ENCODE results near the gene HDLBP.

The HDLBP gene, protein sequence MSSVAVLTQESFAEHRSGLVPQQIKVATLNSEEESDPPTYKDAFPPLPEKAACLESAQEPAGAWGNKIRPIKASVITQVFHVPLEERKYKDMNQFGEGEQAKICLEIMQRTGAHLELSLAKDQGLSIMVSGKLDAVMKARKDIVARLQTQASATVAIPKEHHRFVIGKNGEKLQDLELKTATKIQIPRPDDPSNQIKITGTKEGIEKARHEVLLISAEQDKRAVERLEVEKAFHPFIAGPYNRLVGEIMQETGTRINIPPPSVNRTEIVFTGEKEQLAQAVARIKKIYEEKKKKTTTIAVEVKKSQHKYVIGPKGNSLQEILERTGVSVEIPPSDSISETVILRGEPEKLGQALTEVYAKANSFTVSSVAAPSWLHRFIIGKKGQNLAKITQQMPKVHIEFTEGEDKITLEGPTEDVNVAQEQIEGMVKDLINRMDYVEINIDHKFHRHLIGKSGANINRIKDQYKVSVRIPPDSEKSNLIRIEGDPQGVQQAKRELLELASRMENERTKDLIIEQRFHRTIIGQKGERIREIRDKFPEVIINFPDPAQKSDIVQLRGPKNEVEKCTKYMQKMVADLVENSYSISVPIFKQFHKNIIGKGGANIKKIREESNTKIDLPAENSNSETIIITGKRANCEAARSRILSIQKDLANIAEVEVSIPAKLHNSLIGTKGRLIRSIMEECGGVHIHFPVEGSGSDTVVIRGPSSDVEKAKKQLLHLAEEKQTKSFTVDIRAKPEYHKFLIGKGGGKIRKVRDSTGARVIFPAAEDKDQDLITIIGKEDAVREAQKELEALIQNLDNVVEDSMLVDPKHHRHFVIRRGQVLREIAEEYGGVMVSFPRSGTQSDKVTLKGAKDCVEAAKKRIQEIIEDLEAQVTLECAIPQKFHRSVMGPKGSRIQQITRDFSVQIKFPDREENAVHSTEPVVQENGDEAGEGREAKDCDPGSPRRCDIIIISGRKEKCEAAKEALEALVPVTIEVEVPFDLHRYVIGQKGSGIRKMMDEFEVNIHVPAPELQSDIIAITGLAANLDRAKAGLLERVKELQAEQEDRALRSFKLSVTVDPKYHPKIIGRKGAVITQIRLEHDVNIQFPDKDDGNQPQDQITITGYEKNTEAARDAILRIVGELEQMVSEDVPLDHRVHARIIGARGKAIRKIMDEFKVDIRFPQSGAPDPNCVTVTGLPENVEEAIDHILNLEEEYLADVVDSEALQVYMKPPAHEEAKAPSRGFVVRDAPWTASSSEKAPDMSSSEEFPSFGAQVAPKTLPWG (N-terminal part only)

GRCh38 chr2:241315093-241315878, at the start of gene HDLBP:
Gene HDLBP (minus strand): TSS chr2:241315672. CDS start chr2:241266869, 48,803 bp downstream.
- Mint-ChIP-seq H3K4me1 (peaks cover 72% of the 10 kb centered on the region), H3K27me3 (no peaks in the 10 kb centered on the region), H3K27ac (peak within 1 kb of the TSS; percentile 100), H3K4me3 (peak within 1 kb of the TSS; percentile 100), H3K9me3 (no peaks in the 10 kb centered on the region), H3K36me3 (peaks cover 8% of the 10 kb centered on the region)

- H3K27ac Mint-ChIP-seq, result no peak overlapping the region
Measured at GRCh38 chr2:241364781-241365180, 49.3 kb upstream of the HDLBP start.

GRCh38 chr2:241363426-241363825, 48.0 kb upstream of the HDLBP start:
- no peak overlapping the region for H3K4me3 Mint-ChIP-seq
- peaks cover 18% of the 10 kb centered on the region for H3K4me1 Mint-ChIP-seq
- H3K36me3 Mint-ChIP-seq, result no peaks in the 10 kb centered on the region
- no peaks in the 10 kb centered on the region for H3K9me3 Mint-ChIP-seq
- H3K27me3 Mint-ChIP-seq, result no peaks in the 10 kb centered on the region
- H3K27ac Mint-ChIP-seq, result no peak overlapping the region

More at GRCh38 chr2:241364781-241365180, 49.3 kb upstream of the HDLBP start:
- Mint-ChIP-seq H3K27me3 (no peaks in the 10 kb centered on the region), H3K4me1 (peaks cover 9% of the 10 kb centered on the region), H3K9me3 (no peaks in the 10 kb centered on the region), H3K4me3 (no peak overlapping the region), H3K36me3 (no peaks in the 10 kb centered on the region)

DNA sequence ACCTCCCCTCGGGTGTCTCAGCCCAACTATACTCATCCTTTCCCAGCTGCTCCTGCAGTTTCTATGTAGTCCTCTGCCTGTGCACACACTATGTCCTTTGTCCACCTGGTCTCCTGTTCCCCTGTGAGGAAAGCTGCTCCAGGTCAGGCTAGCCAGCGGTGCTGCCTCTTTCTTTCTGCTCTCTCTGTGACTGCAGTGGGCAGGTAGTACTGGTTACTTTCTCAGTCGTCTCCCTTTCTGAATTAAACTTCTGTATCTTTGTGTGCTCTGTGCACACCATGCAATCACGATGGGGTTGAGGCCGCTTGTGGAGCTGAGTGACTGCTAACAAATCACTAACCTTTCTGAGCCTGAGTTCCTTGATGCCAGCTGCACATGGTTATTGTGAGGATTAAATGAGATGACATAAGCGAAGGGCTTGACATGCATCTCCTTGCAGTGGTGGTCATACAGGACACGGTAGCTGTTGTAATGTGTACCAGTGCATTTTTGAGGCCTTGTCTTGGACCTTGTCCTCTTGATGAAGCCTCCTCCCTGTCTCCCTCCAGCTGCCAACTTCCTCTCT, 44.1 kb upstream of the HDLBP start:
- no peak overlapping the region for H3K27ac Mint-ChIP-seq
- no peaks in the 10 kb centered on the region for H3K9me3 Mint-ChIP-seq
- peaks cover 27% of the 10 kb centered on the region for H3K4me1 Mint-ChIP-seq
- H3K4me3 Mint-ChIP-seq, result no peak overlapping the region
- H3K36me3 Mint-ChIP-seq, result no peaks in the 10 kb centered on the region
- H3K27me3 Mint-ChIP-seq, result no peaks in the 10 kb centered on the region

DNA sequence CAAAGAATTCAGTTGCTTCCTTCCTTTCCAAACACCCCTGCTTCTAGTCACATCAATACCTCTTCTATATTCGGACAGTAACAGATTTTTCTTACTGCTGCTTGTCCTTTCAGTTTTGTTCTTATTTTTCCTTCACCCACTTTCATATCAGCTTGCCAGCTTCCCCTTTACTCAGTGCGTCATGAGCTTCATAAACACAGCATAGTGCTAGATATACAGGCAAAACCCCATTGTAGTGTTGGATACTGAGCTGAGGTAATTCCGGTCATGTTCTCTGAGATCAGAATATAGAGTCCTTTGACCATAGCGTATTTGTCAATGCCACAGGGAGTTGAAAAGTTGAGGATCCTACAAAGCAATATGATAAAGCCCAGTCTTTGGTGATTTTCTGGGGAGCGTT, 43.0 kb upstream of the HDLBP start:
- H3K27me3 Mint-ChIP-seq, result no peaks in the 10 kb centered on the region
- peaks cover 27% of the 10 kb centered on the region for H3K4me1 Mint-ChIP-seq
- no peak overlapping the region for H3K27ac Mint-ChIP-seq
- H3K36me3 Mint-ChIP-seq, result no peaks in the 10 kb centered on the region
- H3K9me3 Mint-ChIP-seq, result no peaks in the 10 kb centered on the region
- H3K4me3 Mint-ChIP-seq, result peak overlapping the region; percentile 43

DNA sequence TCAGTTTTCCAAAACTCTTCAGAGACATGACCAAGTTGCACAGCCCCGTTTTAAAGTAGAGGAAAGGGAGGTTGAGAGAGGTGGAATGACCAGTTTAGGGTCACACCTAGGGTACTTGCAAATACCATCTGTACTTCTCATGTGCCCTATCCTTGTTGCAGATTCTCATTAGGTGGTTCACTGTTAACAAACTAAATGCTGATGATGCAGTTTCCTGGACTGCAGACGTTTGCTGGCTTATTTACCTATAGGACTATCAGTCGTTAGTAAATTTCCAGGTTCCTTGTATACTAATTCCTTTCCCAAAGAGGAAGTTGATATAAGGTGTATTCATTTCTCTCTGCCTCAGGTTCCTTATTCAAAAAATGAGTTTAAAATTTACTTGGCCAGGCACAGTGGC, 42.1 kb upstream of the HDLBP start:
- Mint-ChIP-seq H3K9me3 (no peaks in the 10 kb centered on the region), H3K4me3 (peak overlapping the region; percentile 86), H3K36me3 (no peaks in the 10 kb centered on the region), H3K27ac (no peak overlapping the region), H3K4me1 (peaks cover 27% of the 10 kb centered on the region), H3K27me3 (no peaks in the 10 kb centered on the region)

- Mint-ChIP-seq H3K4me1 (peaks cover 27% of the 10 kb centered on the region), H3K36me3 (no peaks in the 10 kb centered on the region), H3K27ac (no peak overlapping the region), H3K9me3 (no peaks in the 10 kb centered on the region), H3K4me3 (peak overlapping the region; percentile 86), H3K27me3 (no peaks in the 10 kb centered on the region)
Measured at GRCh38 chr2:241356871-241357260, 41.4 kb upstream of the HDLBP start.

GRCh38 chr2:241355983-241356870, 40.8 kb upstream of the HDLBP start, which contains the start of gene FARP2:
Gene FARP2 (plus strand): TSS chr2:241356285. CDS start chr2:241373108, 16,823 bp downstream.
- Mint-ChIP-seq H3K27me3 (no peaks in the 10 kb centered on the region), H3K27ac (peak within 1 kb of the TSS; percentile 86), H3K4me1 (peaks cover 24% of the 10 kb centered on the region), H3K36me3 (no peaks in the 10 kb centered on the region), H3K4me3 (peak within 1 kb of the TSS; percentile 86), H3K9me3 (no peaks in the 10 kb centered on the region)

GRCh38 chr2:241354668-241355658, 39.5 kb upstream of the HDLBP start:
- H3K9me3 Mint-ChIP-seq, result no peaks in the 10 kb centered on the region
- no peaks in the 10 kb centered on the region for H3K27me3 Mint-ChIP-seq
- H3K4me3 Mint-ChIP-seq, result no peak overlapping the region
- no peak overlapping the region for H3K27ac Mint-ChIP-seq
- H3K4me1 Mint-ChIP-seq, result peaks cover 22% of the 10 kb centered on the region
- peaks cover 6% of the 10 kb centered on the region for H3K36me3 Mint-ChIP-seq

GRCh38 chr2:241352227-241352626, 36.8 kb upstream of the HDLBP start:
- H3K4me1 Mint-ChIP-seq, result peaks cover 4% of the 10 kb centered on the region
- H3K27ac Mint-ChIP-seq, result no peak overlapping the region
- H3K27me3 Mint-ChIP-seq, result no peaks in the 10 kb centered on the region
- no peak overlapping the region for H3K4me3 Mint-ChIP-seq
- no peaks in the 10 kb centered on the region for H3K9me3 Mint-ChIP-seq
- H3K36me3 Mint-ChIP-seq, result peaks cover 9% of the 10 kb centered on the region

GRCh38 chr2:241351640-241352031, 36.2 kb upstream of the HDLBP start:
- Mint-ChIP-seq H3K36me3 (peaks cover 9% of the 10 kb centered on the region), H3K27me3 (no peaks in the 10 kb centered on the region), H3K4me3 (no peak overlapping the region), H3K27ac (no peak overlapping the region), H3K9me3 (no peaks in the 10 kb centered on the region), H3K4me1 (no peaks in the 10 kb centered on the region)

DNA sequence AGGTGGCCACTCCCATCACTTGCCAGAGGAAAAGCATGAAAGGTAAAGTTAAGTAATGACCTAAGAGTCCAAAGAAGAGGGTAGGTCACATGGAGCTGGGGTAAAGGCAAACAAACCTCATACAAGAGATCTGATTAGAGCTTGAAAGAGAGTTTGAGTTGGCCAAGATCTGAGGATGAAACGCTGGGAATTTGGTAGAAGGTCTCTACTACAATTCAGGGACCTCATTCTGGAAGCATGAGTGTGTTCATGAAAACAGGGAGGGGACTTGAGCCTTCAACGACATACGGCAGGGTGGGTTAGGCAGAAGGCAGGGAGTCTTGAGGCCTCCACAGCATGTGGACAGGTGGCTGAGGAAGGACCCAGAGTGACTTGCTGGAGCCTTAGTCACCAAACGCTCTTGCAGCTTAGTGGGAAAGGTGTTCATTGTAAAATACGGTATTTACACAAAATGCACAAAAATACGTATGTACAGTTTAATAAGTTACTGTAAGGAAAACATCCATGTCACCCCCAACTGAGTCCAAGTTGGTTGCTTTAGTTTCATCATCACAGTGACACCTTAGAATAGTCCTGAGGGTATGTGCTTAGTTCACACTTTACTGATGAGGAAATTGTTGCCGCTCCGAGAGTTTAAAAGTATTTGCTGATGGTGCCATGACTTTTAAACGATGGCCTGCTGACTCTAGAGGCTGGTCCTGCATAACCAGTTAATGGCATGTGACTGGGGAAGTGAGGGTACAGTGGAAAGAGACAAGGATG, 35.6 kb upstream of the HDLBP start:
- no peaks in the 10 kb centered on the region for H3K9me3 Mint-ChIP-seq
- peaks cover 9% of the 10 kb centered on the region for H3K36me3 Mint-ChIP-seq
- no peaks in the 10 kb centered on the region for H3K27me3 Mint-ChIP-seq
- no peaks in the 10 kb centered on the region for H3K4me1 Mint-ChIP-seq
- H3K4me3 Mint-ChIP-seq, result no peak overlapping the region
- H3K27ac Mint-ChIP-seq, result no peak overlapping the region

Measured in activated naive CD4-positive, alpha-beta T cell treated with anti-CD3 and anti-CD28 coated beads, Interleukin-2, amount 50 U/mL, for 24 hours (primary cell).